Neuron (in vitro differentiated cells): ENCODE data around the gene PGC.
A peak's percentile ranks its signal among the peaks of the same experiment; 100 is the strongest.

ENCODE experiments used
- H2AFZ ChIP-seq: one replicate; pipeline ENCODE4 v1.6.1; 2013; ENCODE audit warnings: low read depth, mild to moderate bottlenecking, inconsistent platforms, low read length, moderate library complexity
- H3K27me3 ChIP-seq: one replicate; pipeline ENCODE4 v1.6.1; 2013; ENCODE audit warnings: low read length; ENCODE audit not compliant: insufficient read depth
- H3K36me3 ChIP-seq: one replicate; pipeline ENCODE4 v1.6.1; 2013; ENCODE audit warnings: low read length; ENCODE audit not compliant: insufficient read depth
- H3K4me1 ChIP-seq: one replicate; pipeline ENCODE4 v1.6.1; 2013; ENCODE audit warnings: low read length; ENCODE audit not compliant: insufficient read depth
- H3K4me3 ChIP-seq: 2 replicates; pipeline ENCODE4 v1.5.1; 2013; ENCODE audit warnings: mild to moderate bottlenecking, low read length, moderate library complexity
- H3K9me3 ChIP-seq: one replicate; pipeline ENCODE4 v1.6.1; 2013; ENCODE audit warnings: low read length

The PGC gene

GRCh38 chr6:41747256-41748101, at the start of gene PGC:
Gene PGC, minus strand, starts transcription at chr6:41747397. Its CDS starts 63 bp downstream, at chr6:41747334.
- Histone ChIP-seq H3K9me3 (no peaks in the 10 kb centered on the region), H3K36me3 (no peaks in the 10 kb centered on the region), H3K4me3 (no peak within 1 kb of the TSS), H3K27me3 (peaks cover 14% of the 10 kb centered on the region), H3K4me1 (no peaks in the 10 kb centered on the region), H2AFZ (no peak within 1 kb of the TSS)

DNA sequence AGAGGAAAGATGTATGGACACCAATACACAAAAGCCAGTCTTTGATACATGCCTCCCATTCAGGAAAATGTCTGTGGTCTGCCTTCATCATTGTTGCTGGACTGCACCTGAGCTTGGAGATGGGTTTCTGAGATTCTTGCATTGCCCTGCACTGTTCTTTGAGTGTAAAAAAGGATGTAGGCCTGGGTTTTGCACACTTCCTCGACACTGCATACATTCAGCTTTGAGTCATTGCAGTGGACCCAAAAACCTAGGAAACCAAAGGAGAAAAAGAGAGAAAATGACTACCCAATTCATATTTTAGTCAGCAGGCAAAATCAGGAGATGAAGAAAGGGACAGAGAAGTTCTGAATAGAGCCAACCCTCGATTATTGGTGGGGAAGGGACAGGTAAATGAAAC, 49.3 kb upstream of the PGC start:
- Histone ChIP-seq H3K36me3 (peaks cover 75% of the 10 kb centered on the region), H3K9me3 (no peaks in the 10 kb centered on the region), H3K4me3 (no peak overlapping the region), H3K4me1 (no peaks in the 10 kb centered on the region), H2AFZ (no peak overlapping the region), H3K27me3 (no peaks in the 10 kb centered on the region)

DNA sequence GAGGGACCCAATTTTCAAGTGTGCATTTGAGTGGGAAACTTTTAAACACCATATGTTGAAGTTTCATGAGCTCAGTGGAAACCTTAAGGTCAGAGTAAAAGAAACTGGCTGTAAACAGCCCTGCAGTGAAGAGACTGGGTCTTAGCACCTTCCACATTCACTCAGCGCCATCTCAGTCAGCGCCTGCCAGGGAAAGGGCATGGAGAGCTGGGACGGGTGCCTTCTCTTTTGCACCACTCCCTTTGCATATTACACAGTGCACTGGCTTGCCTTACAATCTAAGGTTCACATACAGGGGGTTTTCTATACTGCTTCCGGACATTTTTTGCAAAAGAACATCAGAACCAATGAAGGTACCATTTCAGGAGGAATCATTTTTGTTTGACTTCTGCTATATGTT, 44.8 kb upstream of the PGC start:
- Histone ChIP-seq H3K9me3 (no peaks in the 10 kb centered on the region), H3K4me3 (no peak overlapping the region), H3K36me3 (peaks cover 64% of the 10 kb centered on the region), H2AFZ (no peak overlapping the region), H3K4me1 (peaks cover 4% of the 10 kb centered on the region), H3K27me3 (no peaks in the 10 kb centered on the region)

DNA sequence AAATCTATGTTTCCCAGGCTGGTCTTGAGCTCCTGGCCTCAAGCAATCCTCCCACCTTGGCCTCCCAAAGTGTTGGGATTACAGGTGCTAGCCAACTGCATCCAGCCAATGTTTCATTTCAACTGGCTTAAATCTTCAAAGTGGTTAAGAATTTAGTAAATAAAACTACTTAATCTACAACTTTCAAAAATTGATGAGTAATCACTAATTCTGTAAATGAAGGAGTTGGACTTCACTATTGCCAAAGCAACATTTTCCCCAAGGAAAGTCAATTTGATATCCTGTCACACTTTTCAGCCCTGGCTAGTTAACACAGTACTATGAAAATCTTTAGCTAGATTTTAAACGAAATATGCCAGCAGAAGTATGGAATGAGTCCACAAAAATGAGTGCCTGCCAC, 44.1 kb upstream of the PGC start:
- Histone ChIP-seq H2AFZ (no peak overlapping the region), H3K9me3 (no peaks in the 10 kb centered on the region), H3K4me1 (peaks cover 4% of the 10 kb centered on the region), H3K4me3 (no peak overlapping the region), H3K27me3 (no peaks in the 10 kb centered on the region), H3K36me3 (peaks cover 60% of the 10 kb centered on the region)

DNA sequence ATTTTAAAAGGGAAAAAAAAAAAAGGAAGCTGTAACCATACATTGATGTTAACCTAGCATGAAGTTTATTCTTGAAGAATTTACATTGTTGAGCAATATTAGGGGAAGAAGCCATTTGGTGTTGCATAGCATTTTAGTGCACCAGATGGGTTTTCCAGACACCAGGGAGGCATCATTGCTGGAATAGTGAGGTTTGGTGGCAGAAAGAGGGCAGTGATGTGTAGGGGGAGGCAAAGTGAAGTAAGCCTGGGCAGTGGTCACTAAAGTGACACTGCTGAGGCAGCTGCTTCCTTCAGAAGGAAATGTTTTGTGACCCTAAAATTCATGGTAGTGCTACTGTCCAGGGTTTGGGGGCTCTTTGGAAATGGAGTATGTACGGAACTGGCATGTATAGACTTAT, 42.8 kb upstream of the PGC start:
- peaks cover 11% of the 10 kb centered on the region for H3K4me1 ChIP-seq

DNA sequence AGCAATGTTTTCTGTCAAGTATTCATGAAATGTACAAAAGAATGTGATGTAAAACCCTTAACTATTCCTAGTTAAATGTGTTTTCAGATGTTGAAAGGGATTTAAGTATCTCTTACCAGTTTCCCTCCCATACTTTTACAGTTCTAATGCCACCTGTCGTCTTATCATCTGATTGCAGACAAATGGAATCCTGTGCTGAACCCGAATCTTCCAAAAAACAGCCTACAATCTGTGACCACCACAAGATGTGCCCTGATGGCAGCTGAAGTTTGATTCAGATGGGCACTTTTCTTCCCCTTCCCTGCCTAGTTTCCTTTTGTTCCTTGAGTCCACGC, 42.2 kb upstream of the PGC start:
- Histone ChIP-seq H3K4me1 (peaks cover 11% of the 10 kb centered on the region), H3K27me3 (no peaks in the 10 kb centered on the region), H3K9me3 (no peaks in the 10 kb centered on the region), H3K4me3 (no peak overlapping the region), H3K36me3 (peaks cover 43% of the 10 kb centered on the region), H2AFZ (no peak overlapping the region)

More for the DNA sequence above, 42.8 kb upstream of the PGC start:
- peaks cover 49% of the 10 kb centered on the region for H3K36me3 ChIP-seq
- no peak overlapping the region for H3K4me3 ChIP-seq
- H3K9me3 ChIP-seq, result no peaks in the 10 kb centered on the region
- no peak overlapping the region for H2AFZ ChIP-seq
- no peaks in the 10 kb centered on the region for H3K27me3 ChIP-seq

GRCh38 chr6:41787219-41787917, 40.2 kb upstream of the PGC start, which contains the start of gene TOMM6:
Gene TOMM6, plus strand, starts transcription at chr6:41787694. Its CDS starts 4 bp downstream, at chr6:41787698.
- peak within 1 kb of the TSS; percentile 75 for H2AFZ ChIP-seq
- no peaks in the 10 kb centered on the region for H3K27me3 ChIP-seq
- no peaks in the 10 kb centered on the region for H3K9me3 ChIP-seq
- peaks cover 11% of the 10 kb centered on the region for H3K4me1 ChIP-seq
- H3K36me3 ChIP-seq, result peaks cover 33% of the 10 kb centered on the region
- peak within 1 kb of the TSS; percentile 85 for H3K4me3 ChIP-seq

DNA sequence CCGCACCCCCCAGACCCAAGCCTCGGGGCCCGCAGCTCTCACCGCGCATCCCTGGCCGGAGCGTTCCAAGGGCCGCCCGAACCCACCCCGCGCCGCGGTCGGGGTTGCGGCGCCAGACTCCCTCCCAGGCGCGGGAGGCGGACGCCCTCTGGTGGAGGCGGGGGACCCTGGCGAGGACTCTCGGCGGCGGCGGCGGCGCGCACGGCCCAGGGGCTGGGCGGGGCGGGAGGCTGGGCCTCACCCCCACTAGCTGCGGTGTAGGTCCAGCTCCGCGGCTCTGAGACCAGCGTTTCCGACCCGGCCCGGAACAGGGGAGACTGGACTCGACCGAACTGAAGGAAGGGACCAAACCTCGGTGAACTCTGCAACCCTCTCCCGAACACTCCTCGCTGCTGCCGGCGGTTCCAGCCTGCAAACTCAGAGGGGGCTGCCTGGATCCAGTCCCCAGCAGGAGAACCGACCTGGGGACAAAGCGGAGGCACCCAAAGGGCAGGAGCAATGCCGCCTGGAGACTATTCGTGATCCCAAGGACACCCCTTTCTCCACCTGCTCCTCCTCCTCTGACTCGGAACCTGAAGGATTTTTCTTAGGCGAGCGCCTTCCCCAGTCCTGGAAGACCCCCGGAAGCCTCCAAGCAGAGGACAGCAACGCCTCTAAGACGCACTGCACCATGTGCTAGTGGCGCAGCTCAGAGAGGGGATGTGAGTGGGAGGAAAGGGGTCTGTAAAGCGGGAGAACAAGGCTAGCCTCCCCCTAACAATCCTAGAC, 39.4 kb upstream of the PGC start:
- H3K27me3 ChIP-seq, result no peaks in the 10 kb centered on the region
- no peaks in the 10 kb centered on the region for H3K9me3 ChIP-seq
- H2AFZ ChIP-seq, result peak overlapping the region; percentile 75
- peaks cover 26% of the 10 kb centered on the region for H3K36me3 ChIP-seq
- H3K4me3 ChIP-seq, result peak overlapping the region; percentile 85
- H3K4me1 ChIP-seq, result peaks cover 11% of the 10 kb centered on the region

DNA sequence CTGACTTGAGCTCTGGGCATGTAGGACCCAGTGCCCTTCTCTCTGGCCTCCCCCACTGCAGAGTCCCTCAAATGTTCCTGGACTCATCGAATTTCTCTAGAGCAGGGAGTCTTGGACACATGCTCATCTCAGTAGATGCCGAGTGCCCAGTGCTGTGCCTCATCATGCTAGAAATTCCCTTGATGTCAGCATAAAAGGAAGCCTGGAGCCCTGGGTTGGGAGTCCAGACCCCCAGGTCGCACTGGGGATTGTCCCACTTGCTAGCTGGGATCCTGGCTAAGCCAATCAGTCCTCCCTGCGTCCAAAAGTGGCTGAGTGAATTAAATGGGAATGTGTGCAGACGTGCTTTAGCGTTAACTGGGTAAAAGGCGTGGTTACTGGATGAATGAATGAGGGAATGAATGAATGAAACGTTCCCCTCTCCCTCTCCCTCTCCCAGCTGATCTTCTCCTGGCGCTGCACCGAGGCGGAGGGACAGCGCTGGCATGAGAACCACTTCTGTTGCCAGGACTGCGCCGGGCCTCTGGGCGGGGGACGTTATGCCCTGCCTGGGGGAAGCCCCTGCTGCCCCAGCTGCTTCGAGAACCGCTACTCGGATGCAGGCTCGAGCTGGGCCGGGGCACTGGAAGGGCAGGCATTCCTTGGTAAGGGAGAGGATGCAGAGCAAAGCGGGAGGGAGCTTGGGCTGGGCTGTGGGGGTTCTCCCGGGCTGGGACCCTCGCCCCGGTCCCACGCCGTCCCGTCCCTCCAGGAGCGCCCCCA, 38.7 kb upstream of the PGC start:
- H3K27me3 ChIP-seq, result no peaks in the 10 kb centered on the region
- peak overlapping the region; percentile 75 for H2AFZ ChIP-seq
- H3K4me1 ChIP-seq, result peaks cover 18% of the 10 kb centered on the region
- peak overlapping the region; percentile 85 for H3K4me3 ChIP-seq
- H3K9me3 ChIP-seq, result no peaks in the 10 kb centered on the region
- H3K36me3 ChIP-seq, result peaks cover 21% of the 10 kb centered on the region

GRCh38 chr6:41785254-41785653, 38.1 kb upstream of the PGC start:
- no peak overlapping the region for H2AFZ ChIP-seq
- peaks cover 18% of the 10 kb centered on the region for H3K4me1 ChIP-seq
- peaks cover 15% of the 10 kb centered on the region for H3K36me3 ChIP-seq
- no peaks in the 10 kb centered on the region for H3K9me3 ChIP-seq
- no peaks in the 10 kb centered on the region for H3K27me3 ChIP-seq
- no peak overlapping the region for H3K4me3 ChIP-seq

DNA sequence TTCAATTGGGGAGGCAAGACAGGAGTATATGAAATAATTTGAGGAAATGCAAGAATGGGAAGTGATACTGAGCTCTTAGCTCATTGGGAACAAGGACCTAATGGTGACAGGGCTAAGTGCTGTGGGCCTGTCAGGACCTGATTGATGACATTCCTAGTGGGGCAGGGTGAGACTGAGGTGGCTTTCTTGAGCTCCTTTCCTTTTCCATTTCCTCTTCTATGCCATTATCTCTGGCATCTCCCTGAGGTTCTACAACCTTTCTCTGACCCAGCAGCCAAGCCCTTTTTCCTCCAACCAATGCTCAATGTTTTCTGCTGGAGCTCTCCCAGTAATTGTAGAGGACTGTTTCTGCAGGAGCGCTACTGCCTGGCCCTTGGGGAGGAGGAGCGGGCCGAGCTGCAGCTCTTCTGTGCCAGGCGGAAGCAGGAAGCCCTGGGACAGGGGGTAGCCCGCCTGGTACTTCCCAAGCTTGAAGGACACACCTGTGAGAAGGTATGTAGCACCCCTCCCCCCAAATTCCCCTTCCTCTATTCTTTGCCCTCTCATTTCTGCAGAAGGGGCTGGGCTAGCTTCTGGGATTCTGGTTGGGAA, 37.5 kb upstream of the PGC start:
- Histone ChIP-seq H3K27me3 (no peaks in the 10 kb centered on the region), H3K4me1 (peaks cover 18% of the 10 kb centered on the region), H3K36me3 (peaks cover 9% of the 10 kb centered on the region), H3K9me3 (no peaks in the 10 kb centered on the region), H3K4me3 (no peak overlapping the region), H2AFZ (no peak overlapping the region)

DNA sequence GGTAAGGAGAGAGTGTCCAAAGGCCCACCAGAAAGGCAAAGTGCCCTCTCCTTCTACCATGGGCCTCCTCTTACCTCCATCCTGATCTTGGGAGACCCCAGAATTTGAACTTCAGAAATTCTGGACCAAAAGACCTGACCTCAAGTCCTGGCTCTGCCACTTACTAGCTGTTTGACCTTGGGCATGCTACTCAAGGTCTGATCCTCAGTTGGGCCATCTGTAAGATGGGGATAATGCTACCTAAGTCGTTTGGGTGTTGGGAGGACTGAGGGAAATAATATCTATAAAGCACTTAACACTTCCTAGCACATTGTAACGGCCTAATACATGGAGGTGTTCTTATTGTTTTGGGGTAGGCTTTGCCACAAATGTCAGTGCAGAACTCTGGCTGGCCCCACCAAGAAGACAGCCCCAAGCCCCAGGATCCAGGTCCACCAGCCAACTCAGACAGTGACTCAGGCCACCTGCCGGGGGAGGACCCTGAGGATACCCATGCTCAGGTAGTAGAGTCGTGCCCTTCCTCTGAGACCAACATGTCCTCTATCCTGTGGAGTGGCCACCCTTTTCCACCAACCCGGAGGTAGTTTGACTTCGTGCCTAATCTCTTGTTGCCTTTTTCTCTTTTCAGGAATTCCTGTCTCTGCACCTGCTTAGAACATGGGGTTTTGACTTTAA, 36.0 kb upstream of the PGC start:
- Histone ChIP-seq H3K4me1 (peaks cover 22% of the 10 kb centered on the region), H3K9me3 (no peaks in the 10 kb centered on the region), H3K36me3 (no peaks in the 10 kb centered on the region), H2AFZ (no peak overlapping the region), H3K4me3 (no peak overlapping the region), H3K27me3 (no peaks in the 10 kb centered on the region)
